H1 (cell line): ENCODE results near the gene ZBTB7A. TPM values are rescaled to one million over a fixed set of nuclear protein-coding genes. Genes with fewer than 3 reads are reported as not detected.

ENCODE experiments used
- CTCF ChIA-PET: fragments of 300-600 bp; sonication (Branson Sonifier 250); formaldehyde crosslinking; loops from one replicate; lab custom pipeline; 2021; ENCODE audit not compliant: partially characterized antibody; lab: Charles Lee
- POLR2A ChIA-PET: fragments of 300-600 bp; sonication (Branson Sonifier 250); formaldehyde crosslinking; loops from one replicate; lab custom pipeline; 2021; ENCODE audit warnings: inconsistent platforms; ENCODE audit not compliant: partially characterized antibody; lab: Charles Lee
- DNase-seq, 2 experiments: peaks; one replicate each; pipeline versions ENCODE4 v3.0.0 to v3.0.0-alpha.2; 2010 to 2022; ENCODE audit warnings: low spot score in 2 of 2, low read depth in 1 of 2, mixed read lengths in 1 of 2
- FAIRE-seq: peaks from 2 replicates; lab custom pipeline; 2011; peaks lifted over from hg19 to GRCh38; lab: Jason Lieb, UNC
- H2AFZ ChIP-seq: 2 replicates; pipeline ENCODE4 v1.8.1; 2012; ENCODE audit warnings: low read length, inconsistent platforms
- H2AK5ac ChIP-seq: 2 replicates; pipeline ENCODE4 v1.6.1; 2013; ENCODE audit warnings: low read depth, low read length
- H2BK120ac ChIP-seq: replicated peaks from 2 replicates; pipeline ENCODE3; 2013; ENCODE audit warnings: low read depth, low read length, inconsistent platforms
- H2BK12ac ChIP-seq: 2 replicates; pipeline ENCODE4 v1.6.1; 2013; ENCODE audit warnings: low read depth, low read length
- H2BK15ac ChIP-seq: 2 replicates; pipeline ENCODE4 v1.6.1; 2013; ENCODE audit warnings: low read length
- H2BK20ac ChIP-seq: 2 replicates; pipeline ENCODE4 v1.6.1; 2013; ENCODE audit warnings: low read length
- H2BK5ac ChIP-seq: 2 replicates; pipeline ENCODE4 v1.6.1; 2013; ENCODE audit warnings: low read depth, low read length
- H3K14ac ChIP-seq: 2 replicates; pipeline ENCODE4 v1.6.1; 2013; ENCODE audit warnings: inconsistent platforms; ENCODE audit not compliant: insufficient read length
- H3K18ac ChIP-seq: 2 replicates; pipeline ENCODE4 v1.6.1; 2013; ENCODE audit warnings: low read length; ENCODE audit errors: extremely low read depth
- H3K23ac ChIP-seq: 2 replicates; pipeline ENCODE4 v1.6.1; 2013; ENCODE audit warnings: inconsistent platforms; ENCODE audit not compliant: insufficient read length
- H3K23me2 ChIP-seq: 2 replicates; pipeline ENCODE4 v1.6.1; 2013; ENCODE audit warnings: low read depth, low read length
- H3K27ac ChIP-seq: 2 replicates; pipeline ENCODE4 v1.6.1; 2011; ENCODE audit warnings: low read depth, low read length, inconsistent platforms
- H3K27me3 ChIP-seq, 4 experiments: replicated peaks in 1 of 4; 1 replicate in 1 of 4; 2 replicates in 3 of 4; pipeline versions ENCODE4 v1.6.1 to v1.8.1; 2011 to 2013; ENCODE audit warnings: low read length in 3 of 4, mild to moderate bottlenecking in 3 of 4, inconsistent platforms in 2 of 4, mixed read lengths in 2 of 4, moderate library complexity in 1 of 4; ENCODE audit not compliant: control insufficient read depth in 3 of 4, insufficient read depth in 3 of 4; ENCODE audit errors: extremely low read depth in 1 of 4
- H3K36me3 ChIP-seq, 4 experiments: 2 replicates each; pipeline versions ENCODE4 v1.6.1 to v1.8.1; 2011 to 2013; ENCODE audit warnings: mild to moderate bottlenecking in 4 of 4, low read length in 3 of 4, moderate library complexity in 2 of 4, control low read depth in 1 of 4, inconsistent platforms in 1 of 4; ENCODE audit not compliant: insufficient read depth in 4 of 4, control insufficient read depth in 2 of 4
- H3K4ac ChIP-seq: replicated peaks from 2 replicates; pipeline ENCODE3; 2013; ENCODE audit warnings: low read length, low read depth, mixed read lengths, inconsistent platforms; ENCODE audit not compliant: insufficient read length
- H3K4me1 ChIP-seq, 4 experiments: replicated peaks in 1 of 4; 1 replicate in 1 of 4; 2 replicates in 3 of 4; pipeline versions ENCODE4 v1.6.1 to v1.8.1; 2011 to 2013; ENCODE audit warnings: low read length in 3 of 4, inconsistent platforms in 2 of 4, mixed read lengths in 1 of 4; ENCODE audit not compliant: insufficient read depth in 4 of 4, control insufficient read depth in 3 of 4
- H3K4me2 ChIP-seq, 2 experiments: 2 replicates each; pipeline versions ENCODE4 v1.6.1 to v1.8.1; 2011 to 2013; ENCODE audit warnings: low read depth in 2 of 2, low read length in 2 of 2, control low read depth in 1 of 2, inconsistent platforms in 1 of 2, mild to moderate bottlenecking in 1 of 2; ENCODE audit not compliant: insufficient read depth in 1 of 2
- H3K4me3 ChIP-seq, 4 experiments: fragments of 200-600, 300-600 bp in 1 of 4; sonication (generic), shearing (Covaris generic), sonication (Bioruptor Twin) in 1 of 4; 2 replicates each; pipeline versions ENCODE4 v1.5.1 to v1.8.1; 2011 to 2016; ENCODE audit warnings: low read length in 4 of 4, low read depth in 3 of 4, control low read depth in 2 of 4, inconsistent platforms in 2 of 4, mild to moderate bottlenecking in 2 of 4, mixed read lengths in 1 of 4, moderate library complexity in 1 of 4; ENCODE audit not compliant: insufficient read depth in 2 of 4; ENCODE audit errors: extremely low read depth in 1 of 4
- H3K56ac ChIP-seq: replicated peaks from 2 replicates; pipeline ENCODE3; 2013; ENCODE audit warnings: low read depth, mild to moderate bottlenecking, mixed read lengths, low read length, inconsistent platforms; ENCODE audit not compliant: insufficient read length
- H3K79me1 ChIP-seq: 2 replicates; pipeline ENCODE4 v1.6.1; 2013; ENCODE audit warnings: low read depth, low read length, control low read depth
- H3K79me2 ChIP-seq, 2 experiments: 2 replicates each; pipeline versions ENCODE4 v1.6.1 to v1.8.1; 2012 to 2013; ENCODE audit warnings: low read length in 2 of 2, mild to moderate bottlenecking in 2 of 2, inconsistent platforms in 1 of 2; ENCODE audit not compliant: insufficient read depth in 2 of 2, control insufficient read depth in 1 of 2
- H3K9ac ChIP-seq, 4 experiments: replicated peaks in 1 of 4; 1 replicate in 1 of 4; 2 replicates in 3 of 4; pipeline versions ENCODE4 v1.6.1 to v1.8.1; 2011 to 2013; ENCODE audit warnings: low read depth in 3 of 4, low read length in 3 of 4, control low read depth in 2 of 4, mild to moderate bottlenecking in 2 of 4, moderate library complexity in 2 of 4, inconsistent platforms in 1 of 4; ENCODE audit errors: extremely low read depth in 1 of 4
- H3K9me3 ChIP-seq, 2 experiments: 2 replicates each; pipeline versions ENCODE4 v1.6.1 to v1.8.1; 2012 to 2013; ENCODE audit warnings: mild to moderate bottlenecking in 2 of 2, moderate library complexity in 2 of 2, control low read depth in 1 of 2, inconsistent platforms in 1 of 2, low read depth in 1 of 2, low read length in 1 of 2, mixed read lengths in 1 of 2; ENCODE audit not compliant: insufficient read depth in 2 of 2
- H4K20me1 ChIP-seq, 2 experiments: replicated peaks in 1 of 2; 2 replicates each; pipeline versions ENCODE3 to v1.8.1; 2011 to 2013; ENCODE audit warnings: inconsistent platforms in 2 of 2, low read length in 2 of 2, mild to moderate bottlenecking in 1 of 2; ENCODE audit not compliant: insufficient read depth in 2 of 2, control insufficient read depth in 1 of 2
- H4K5ac ChIP-seq: 2 replicates; pipeline ENCODE4 v1.6.1; 2013; ENCODE audit warnings: low read length, low read depth, mixed read lengths, inconsistent platforms; ENCODE audit not compliant: insufficient read length
- H4K8ac ChIP-seq: 2 replicates; pipeline ENCODE4 v1.8.0; 2013; ENCODE audit warnings: mild to moderate bottlenecking, moderate library complexity, low read length, inconsistent platforms; ENCODE audit not compliant: insufficient read depth; ENCODE audit errors: extremely low read depth
- H4K91ac ChIP-seq: replicated peaks from 2 replicates; pipeline ENCODE3; 2013; ENCODE audit warnings: low read length, mixed read lengths, inconsistent platforms; ENCODE audit not compliant: insufficient read length
- BRCA1 ChIP-seq: IDR thresholded peaks from 2 replicates; pipeline ENCODE4 v1.6.1; 2012; ENCODE audit warnings: low read depth, low read length, improper control_type of control experiment
- CBX5 ChIP-seq: fragments of 300-800, 300-1000 bp; sonication (generic); IDR thresholded peaks from 2 replicates; pipeline ENCODE4 v1.7.1; 2016; ENCODE audit warnings: antibody characterized with exemption, low read length, low read depth
- CEBPB ChIP-seq: IDR thresholded peaks from 2 replicates; pipeline ENCODE4 v1.6.1; 2012; ENCODE audit warnings: low read depth, low read length
- HDAC2 ChIP-seq, 2 experiments: fragments of 300-600 bp in 1 of 2; sonication (generic) in 1 of 2; IDR thresholded peaks; 2 replicates each; pipeline ENCODE4 v1.6.1; 2011 to 2012; ENCODE audit warnings: low read depth in 2 of 2, low read length in 2 of 2, mild to moderate bottlenecking in 2 of 2, moderate library complexity in 2 of 2, borderline replicate concordance in 1 of 2, inconsistent platforms in 1 of 2
- JUN ChIP-seq: IDR thresholded peaks from 2 replicates; pipeline ENCODE4 v1.6.1; 2011; ENCODE audit warnings: low read depth, mild to moderate bottlenecking, improper control_type of control experiment, low read length
- NRF1 ChIP-seq: IDR thresholded peaks from 2 replicates; pipeline ENCODE4 v1.6.1; 2011; ENCODE audit warnings: mild to moderate bottlenecking, low read depth, low read length, improper control_type of control experiment
- RBBP5 ChIP-seq: IDR thresholded peaks from 2 replicates; pipeline ENCODE4 v1.7.1; 2012; ENCODE audit warnings: low read depth, mild to moderate bottlenecking, inconsistent platforms, low read length, moderate library complexity, borderline replicate concordance
- RNF2 ChIP-seq: fragments of 200-900, 300-1000 bp; sonication (generic); IDR thresholded peaks from 2 replicates; pipeline ENCODE4 v1.7.1; 2016; ENCODE audit warnings: borderline replicate concordance, low read depth, mild to moderate bottlenecking, antibody characterized with exemption, low read length; ENCODE audit not compliant: poor library complexity, severe bottlenecking; ENCODE audit errors: missing control alignments
- WGBS, 2 experiments: shearing (Covaris generic) in 1 of 2; methylation state at CpG; one replicate each; pipeline versions ENCODE4 v1.1.6 to v1.1.7; 2013 to 2015; ENCODE audit warnings: low lambda C conversion rate in 2 of 2, mixed read lengths in 2 of 2, inconsistent platforms in 1 of 2, low coverage in 1 of 2, missing lambda C conversion rate in 1 of 2; ENCODE audit not compliant: insufficient replicate concordance in 2 of 2, insufficient coverage in 1 of 2, insufficient read length in 1 of 2; ENCODE audit errors: extremely low coverage in 1 of 2, missing lambda C conversion rate in 1 of 2; 5-methylcytosine and 5-hydroxymethylcytosine counted together
- polyA plus RNA-seq, 7 experiments: library from polyadenylated mRNA; depleted of rRNA in 3 of 7; stranded (reverse) in 5 of 7; unstranded in 2 of 7; fragments of >200 nt in 5 of 7; fragments of 200-250 nt in 2 of 7; gene quantifications; 1 replicate in 5 of 7; 2 replicates in 1 of 7; 4 replicates in 1 of 7; pipeline versions ENCODE4 v1.2.1 to v1.2.3, GENCODE V29; 2011 to 2013; ENCODE audit warnings: missing spikeins in 2 of 7, mixed read lengths in 2 of 7
- total RNA-seq: library from RNA; stranded (reverse); fragmentation: NEBNext Ultra II Directional; extraction: Animal tissue kit (Norgen Biotek cat#: 25700); gene quantifications from 2 replicates; pipeline ENCODE4 v1.2.1, GENCODE V29; 2021
- TF ChIP-seq, protein P1 (sequence below), 3 experiments: IDR thresholded peaks; 1 replicate in 2 of 3; 2 replicates in 1 of 3; pipeline versions ENCODE4 v1.5.1 to v1.6.1; 2011; ENCODE audit warnings: low read length in 3 of 3, mild to moderate bottlenecking in 3 of 3, inconsistent platforms in 2 of 3, low read depth in 1 of 3, moderate library complexity in 1 of 3; ENCODE audit not compliant: insufficient read depth in 1 of 3; ENCODE audit errors: control extremely low read depth in 1 of 3

ZBTB7A gene
- total and polyA plus RNA-seq, 2 of the 8 experiments (the other 6 are each of a cell fraction or from before 2014, with no cell fraction given), result 5.6 to 17.8 TPM

- no peak overlapping the region for H4K5ac ChIP-seq
- ChIA-PET POLR2A (interaction anchor here (0.6 to 3.1 kb wide), 5 partner anchors 9 to 243 kb away, joined by 3 to 19 read pairs (median 4); partner anchors contain the start of gene EEF2), CTCF (interaction anchor here (0.9 to 1.5 kb wide), 2 partner anchors 9 to 18 kb away, joined by 3 read pairs; no protein-coding TSS in a partner anchor)
- H3K9me3 ChIP-seq, result peaks cover 3 to 5% of the 10 kb centered on the region in 2 experiments; a peak in 1 of 4 replicates
- 0 out of 2 replicates have a peak, but pooled peaks cover 3% of the 10 kb centered on the region for H3K79me1 ChIP-seq
- H4K8ac ChIP-seq, result no peak overlapping the region; the same call in 1 of the 2 replicates
- no peaks in the 10 kb centered on the region for H3K79me2 ChIP-seq
- H2BK5ac ChIP-seq, result no peak overlapping the region
- FAIRE-seq (no peak), DNase-seq (no peak)
- no peak overlapping the region for H2BK12ac ChIP-seq
- no peak overlapping the region for H2BK120ac ChIP-seq
- no peak overlapping the region for H2BK20ac ChIP-seq
- no peak overlapping the region for H3K4me2 ChIP-seq
- H3K23ac ChIP-seq, result no peak overlapping the region
- H4K20me1 ChIP-seq, result peaks cover 0 to 16% of the 10 kb centered on the region in 2 experiments
- H3K23me2 ChIP-seq, result peaks cover 9% of the 10 kb centered on the region; the same call in 1 of the 2 replicates
- H2AFZ ChIP-seq, result no peak overlapping the region
- no peak overlapping the region for H2BK15ac ChIP-seq
- H4K91ac ChIP-seq, result no peak overlapping the region
- H3K9ac ChIP-seq, result no peak overlapping the region
- H3K4me3 ChIP-seq, result no peak overlapping the region
- H3K36me3 ChIP-seq, result peaks cover 0 to 56% (median 22%) of the 10 kb centered on the region in 4 experiments; a peak in 6 of 8 replicates
- 93% methylated on average over 16 of the region's 16 CpGs; no CpG with 5 or more reads in 1 of the 2 experiments for WGBS, 2 experiments
- no peak overlapping the region for H3K18ac ChIP-seq
- no peaks in the 10 kb centered on the region for H3K27me3 ChIP-seq
- no peak overlapping the region for H3K14ac ChIP-seq
- no peaks in the 10 kb centered on the region for H3K4me1 ChIP-seq
- no peak overlapping the region for H3K4ac ChIP-seq
- H3K56ac ChIP-seq, result no peak overlapping the region
- H3K27ac ChIP-seq, result no peak overlapping the region
- H2AK5ac ChIP-seq, result no peak overlapping the region
- TF ChIP-seq, protein P1, sequence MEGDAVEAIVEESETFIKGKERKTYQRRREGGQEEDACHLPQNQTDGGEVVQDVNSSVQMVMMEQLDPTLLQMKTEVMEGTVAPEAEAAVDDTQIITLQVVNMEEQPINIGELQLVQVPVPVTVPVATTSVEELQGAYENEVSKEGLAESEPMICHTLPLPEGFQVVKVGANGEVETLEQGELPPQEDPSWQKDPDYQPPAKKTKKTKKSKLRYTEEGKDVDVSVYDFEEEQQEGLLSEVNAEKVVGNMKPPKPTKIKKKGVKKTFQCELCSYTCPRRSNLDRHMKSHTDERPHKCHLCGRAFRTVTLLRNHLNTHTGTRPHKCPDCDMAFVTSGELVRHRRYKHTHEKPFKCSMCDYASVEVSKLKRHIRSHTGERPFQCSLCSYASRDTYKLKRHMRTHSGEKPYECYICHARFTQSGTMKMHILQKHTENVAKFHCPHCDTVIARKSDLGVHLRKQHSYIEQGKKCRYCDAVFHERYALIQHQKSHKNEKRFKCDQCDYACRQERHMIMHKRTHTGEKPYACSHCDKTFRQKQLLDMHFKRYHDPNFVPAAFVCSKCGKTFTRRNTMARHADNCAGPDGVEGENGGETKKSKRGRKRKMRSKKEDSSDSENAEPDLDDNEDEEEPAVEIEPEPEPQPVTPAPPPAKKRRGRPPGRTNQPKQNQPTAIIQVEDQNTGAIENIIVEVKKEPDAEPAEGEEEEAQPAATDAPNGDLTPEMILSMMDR (IDR thresholded peaks at IDR 0.05; ENCODE audit: control extremely low read depth in 1 of 3, insufficient read depth in 1 of 3, low read depth in 1 of 3, low read length in 3 of 3), result no peak
- TF ChIP-seq NRF1 (no peak), BRCA1 (no peak), JUN (no peak), RBBP5 (no peak), CEBPB (no peak), HDAC2 (IDR thresholded peaks at IDR 0.05; ENCODE audit: borderline replicate concordance in 1 of 2, low read depth in 2 of 2, low read length in 2 of 2) (no peak), RNF2 (no peak), CBX5 (no peak)
These were observed 34.3 kb downstream of the ZBTB7A start for GRCh38 chr19:4032436-4032835.
